Upper lobe of left lung (tissue), 4 donors: ENCODE measurements around the gene COA3.

Experiments
- EP300 ChIP-seq, 4 donors: sonication (generic); formaldehyde crosslinking; IDR thresholded peaks; one replicate each; pipeline ENCODE4 v1.5.1; 2017; ENCODE audit warnings: antibody characterized with exemption in 4 of 4, control low read depth in 2 of 4
- POLR2A ChIP-seq, 4 donors: fragments of 450-650 bp; IDR thresholded peaks; one replicate each; pipeline ENCODE4 v1.5.1; 2016 to 2017; ENCODE audit warnings: antibody characterized with exemption in 4 of 4, mild to moderate bottlenecking in 2 of 4
- POLR2AphosphoS5 ChIP-seq, 2 donors: sonication (generic); formaldehyde crosslinking; IDR thresholded peaks; one replicate each; pipeline ENCODE4 v1.5.1; 2017; ENCODE audit warnings: antibody characterized with exemption in 2 of 2
- TF ChIP-seq, protein P1 (sequence below), 6 experiments: fragments of 450-650 bp in 4 of 6; fragments of 200-600 bp in 2 of 6; sonication (generic) in 2 of 6; IDR thresholded peaks; one replicate each; pipeline ENCODE4 v1.5.1; 2016 to 2019; ENCODE audit warnings: antibody characterized with exemption in 6 of 6

DNA sequence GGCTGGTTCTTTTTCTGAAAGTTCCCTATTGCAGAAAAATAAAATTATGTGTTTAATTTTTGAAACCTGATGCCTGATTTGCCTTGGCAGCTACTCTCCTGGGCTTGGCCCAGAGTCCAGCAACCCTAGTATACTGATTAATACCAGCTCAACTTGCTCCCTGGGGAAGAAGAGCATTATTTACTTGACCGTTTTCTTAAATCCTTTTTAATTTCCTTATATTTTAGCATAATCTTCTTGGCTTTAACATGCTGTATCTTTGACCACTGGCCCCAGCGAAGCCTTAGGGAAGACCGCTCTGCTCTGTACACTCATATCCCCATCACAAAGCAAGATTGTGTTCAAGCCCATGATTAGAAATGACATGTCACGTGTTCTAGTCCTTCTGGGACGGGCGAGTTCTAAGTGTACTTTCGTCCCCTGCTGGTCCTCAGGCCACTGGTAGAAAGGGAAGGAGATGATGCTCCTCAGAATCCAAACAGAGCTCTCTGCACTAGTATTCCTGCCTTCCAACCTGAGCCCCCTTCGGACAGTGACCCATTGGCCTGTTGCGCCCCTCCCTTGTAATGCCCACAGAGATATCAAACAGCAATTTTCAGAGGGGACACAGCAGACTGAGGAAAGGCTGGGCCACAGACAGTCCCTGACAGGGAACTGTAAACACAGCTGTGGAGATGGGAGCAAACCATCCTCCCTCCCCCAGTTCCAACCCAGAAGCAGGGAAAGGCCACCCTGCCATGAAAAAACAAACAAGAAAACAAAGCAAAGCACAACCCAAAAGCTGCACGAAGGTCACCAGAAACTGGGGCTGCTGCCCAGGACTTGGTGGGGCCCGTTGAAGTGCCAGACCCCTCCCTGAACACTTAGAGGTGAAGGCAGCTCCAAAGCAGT, 49.4 kb downstream of the COA3 start:
- TF ChIP-seq, protein P1, sequence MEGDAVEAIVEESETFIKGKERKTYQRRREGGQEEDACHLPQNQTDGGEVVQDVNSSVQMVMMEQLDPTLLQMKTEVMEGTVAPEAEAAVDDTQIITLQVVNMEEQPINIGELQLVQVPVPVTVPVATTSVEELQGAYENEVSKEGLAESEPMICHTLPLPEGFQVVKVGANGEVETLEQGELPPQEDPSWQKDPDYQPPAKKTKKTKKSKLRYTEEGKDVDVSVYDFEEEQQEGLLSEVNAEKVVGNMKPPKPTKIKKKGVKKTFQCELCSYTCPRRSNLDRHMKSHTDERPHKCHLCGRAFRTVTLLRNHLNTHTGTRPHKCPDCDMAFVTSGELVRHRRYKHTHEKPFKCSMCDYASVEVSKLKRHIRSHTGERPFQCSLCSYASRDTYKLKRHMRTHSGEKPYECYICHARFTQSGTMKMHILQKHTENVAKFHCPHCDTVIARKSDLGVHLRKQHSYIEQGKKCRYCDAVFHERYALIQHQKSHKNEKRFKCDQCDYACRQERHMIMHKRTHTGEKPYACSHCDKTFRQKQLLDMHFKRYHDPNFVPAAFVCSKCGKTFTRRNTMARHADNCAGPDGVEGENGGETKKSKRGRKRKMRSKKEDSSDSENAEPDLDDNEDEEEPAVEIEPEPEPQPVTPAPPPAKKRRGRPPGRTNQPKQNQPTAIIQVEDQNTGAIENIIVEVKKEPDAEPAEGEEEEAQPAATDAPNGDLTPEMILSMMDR (IDR thresholded peaks at IDR 0.05) = no peak
- TF ChIP-seq POLR2A (IDR thresholded peaks at IDR 0.05) = no peak
- no peak for TF ChIP-seq EP300 (IDR thresholded peaks at IDR 0.05)
- no peak for TF ChIP-seq POLR2AphosphoS5 (IDR thresholded peaks at IDR 0.05)
